Measurements from ENCODE around the gene COL7A1. TPM values are rescaled to one million over a fixed set of nuclear protein-coding genes. Genes with fewer than 3 reads are reported as not detected.

COL7A1 gene
- polyA plus RNA-seq, 1 of the 3 experiments (the other 2 are of a cell fraction): 10.8 TPM

- H3K4me3 ChIP-seq (ENCODE audit: low read depth in 2 of 2, low read length in 1 of 2): no peak overlapping the region
- H3K9me3 ChIP-seq: no peaks in the 10 kb centered on the region
- POLR2A ChIA-PET: no interaction called here
- H3K9me2 ChIP-seq: no peaks in the 10 kb centered on the region
- peaks cover 13 to 17% of the 10 kb centered on the region in 2 experiments; a peak in 2 of 4 replicates for H3K4me1 ChIP-seq (ENCODE audit: control insufficient read depth in 1 of 2, insufficient read depth in 2 of 2, low read depth in 1 of 2, low read length in 1 of 2)
- H3K36me3 ChIP-seq (replicated peaks in 1 of 2; ENCODE audit: control insufficient read depth in 1 of 2, insufficient read depth in 2 of 2, low read length in 1 of 2): no peaks in the 10 kb centered on the region
- no peak overlapping the region for H3K4me2 ChIP-seq
- 90% methylated on average over 10 of the region's 18 CpGs for WGBS (ENCODE audit: low lambda C conversion rate)
- no peak overlapping the region for H2AFZ ChIP-seq (ENCODE audit: low read depth)
- no peak for DNase-seq
- H3K27me3 ChIP-seq (ENCODE audit: insufficient read depth): no peaks in the 10 kb centered on the region
- TF ChIP-seq GABPA (IDR thresholded peaks at IDR 0.05; ENCODE audit: low read depth) (no peak), USF2 (IDR thresholded peaks at IDR 0.05; ENCODE audit: borderline replicate concordance, low read depth, low read length) (no peak), RXRA (IDR thresholded peaks at IDR 0.05; ENCODE audit: borderline replicate concordance, low read depth) (no peak), PBX3 (IDR thresholded peaks at IDR 0.05) (no peak), RCOR1 (IDR thresholded peaks at IDR 0.05; ENCODE audit: low read length) (no peak), CHD2 (IDR thresholded peaks at IDR 0.05; ENCODE audit: low read length, partially characterized antibody) (no peak), TEAD4 (IDR thresholded peaks at IDR 0.05; ENCODE audit: borderline replicate concordance, insufficient read depth) (no peak), FOSL2 (IDR thresholded peaks at IDR 0.05; ENCODE audit: borderline replicate concordance, low read depth) (no peak), ELF1 (IDR thresholded peaks at IDR 0.05) (no peak), MEF2A (IDR thresholded peaks at IDR 0.05; ENCODE audit: borderline replicate concordance, low read depth) (no peak), RAD21 (IDR thresholded peaks at IDR 0.05; ENCODE audit: low read length) (no peak)
- TF ChIP-seq, protein P1, sequence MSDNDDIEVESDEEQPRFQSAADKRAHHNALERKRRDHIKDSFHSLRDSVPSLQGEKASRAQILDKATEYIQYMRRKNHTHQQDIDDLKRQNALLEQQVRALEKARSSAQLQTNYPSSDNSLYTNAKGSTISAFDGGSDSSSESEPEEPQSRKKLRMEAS (IDR thresholded peaks at IDR 0.05; ENCODE audit: low read depth): no peak
- TF ChIP-seq, protein P2, sequence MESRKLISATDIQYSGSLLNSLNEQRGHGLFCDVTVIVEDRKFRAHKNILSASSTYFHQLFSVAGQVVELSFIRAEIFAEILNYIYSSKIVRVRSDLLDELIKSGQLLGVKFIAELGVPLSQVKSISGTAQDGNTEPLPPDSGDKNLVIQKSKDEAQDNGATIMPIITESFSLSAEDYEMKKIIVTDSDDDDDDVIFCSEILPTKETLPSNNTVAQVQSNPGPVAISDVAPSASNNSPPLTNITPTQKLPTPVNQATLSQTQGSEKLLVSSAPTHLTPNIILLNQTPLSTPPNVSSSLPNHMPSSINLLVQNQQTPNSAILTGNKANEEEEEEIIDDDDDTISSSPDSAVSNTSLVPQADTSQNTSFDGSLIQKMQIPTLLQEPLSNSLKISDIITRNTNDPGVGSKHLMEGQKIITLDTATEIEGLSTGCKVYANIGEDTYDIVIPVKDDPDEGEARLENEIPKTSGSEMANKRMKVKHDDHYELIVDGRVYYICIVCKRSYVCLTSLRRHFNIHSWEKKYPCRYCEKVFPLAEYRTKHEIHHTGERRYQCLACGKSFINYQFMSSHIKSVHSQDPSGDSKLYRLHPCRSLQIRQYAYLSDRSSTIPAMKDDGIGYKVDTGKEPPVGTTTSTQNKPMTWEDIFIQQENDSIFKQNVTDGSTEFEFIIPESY (IDR thresholded peaks at IDR 0.05; ENCODE audit: borderline replicate concordance, low read depth): no peak
- H3K27ac ChIP-seq (ENCODE audit: low read depth in 2 of 2, low read length in 1 of 2): no peak overlapping the region
- peaks cover 3% of the 10 kb centered on the region for H3F3A ChIP-seq (replicated peaks; ENCODE audit: insufficient read depth)
- no peaks in the 10 kb centered on the region for H3K79me2 ChIP-seq (ENCODE audit: insufficient read depth)
- CTCF ChIA-PET: no interaction called here
- H4K20me1 ChIP-seq (ENCODE audit: insufficient read depth): no peaks in the 10 kb centered on the region
- H3K9ac ChIP-seq: no peak overlapping the region
Measured at GRCh38 chr3:48569808-48570450, 25.2 kb downstream of the COL7A1 start.

DNA sequence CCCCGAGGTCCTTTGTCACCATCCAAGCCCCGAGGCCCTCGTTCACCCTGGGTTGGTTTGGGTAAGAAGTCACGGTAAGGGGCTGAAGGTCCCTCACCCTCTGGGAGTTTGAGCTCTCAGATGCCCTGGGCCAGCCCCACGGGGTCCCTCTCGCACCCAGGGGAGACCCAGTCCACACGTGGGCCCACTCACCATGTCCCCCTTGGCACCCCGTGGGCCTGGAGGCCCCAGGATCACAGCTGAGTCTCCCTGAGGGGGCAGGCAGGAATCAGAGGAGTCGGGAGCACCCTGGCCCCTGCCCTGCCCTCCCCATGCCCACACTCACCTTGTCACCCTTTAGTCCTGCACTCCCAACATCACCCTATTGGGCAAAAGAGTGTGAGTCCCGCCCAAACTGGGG lies 25.7 kb downstream of the COL7A1 start:
- H3K4me1 ChIP-seq (ENCODE audit: control insufficient read depth in 1 of 2, insufficient read depth in 2 of 2, low read depth in 1 of 2, low read length in 1 of 2): peaks cover 17 to 21% of the 10 kb centered on the region in 2 experiments; a peak in 3 of 4 replicates
- H3K36me3 ChIP-seq (replicated peaks in 1 of 2; ENCODE audit: control insufficient read depth in 1 of 2, insufficient read depth in 2 of 2, low read length in 1 of 2): no peaks in the 10 kb centered on the region
- no peak overlapping the region for H2AFZ ChIP-seq (ENCODE audit: low read depth)
- TF ChIP-seq CHD2 (IDR thresholded peaks at IDR 0.05; ENCODE audit: low read length, partially characterized antibody): no peak
- TF ChIP-seq, protein P2 (IDR thresholded peaks at IDR 0.05; ENCODE audit: borderline replicate concordance, low read depth): no peak
- no peak for TF ChIP-seq REST (IDR thresholded peaks at IDR 0.05; ENCODE audit: low read depth, low read length)
- TF ChIP-seq RXRA (IDR thresholded peaks at IDR 0.05; ENCODE audit: borderline replicate concordance, low read depth): no peak
- no peak for TF ChIP-seq EZH2phosphoT487 (IDR thresholded peaks at IDR 0.05; ENCODE audit: borderline replicate concordance, low read depth)
- TF ChIP-seq SIN3A (IDR thresholded peaks at IDR 0.05; ENCODE audit: borderline replicate concordance, low read depth, low read length): no peak

More for the DNA sequence above, 25.7 kb downstream of the COL7A1 start:
- no peaks in the 10 kb centered on the region for H3K79me2 ChIP-seq (ENCODE audit: insufficient read depth)
- no peaks in the 10 kb centered on the region for H3K9me2 ChIP-seq
- H4K20me1 ChIP-seq (ENCODE audit: insufficient read depth): no peaks in the 10 kb centered on the region
- H3K4me2 ChIP-seq: no peak overlapping the region
- ChIA-PET POLR2A (no interaction called here), CTCF (no interaction called here)
- no peaks in the 10 kb centered on the region for H3K27me3 ChIP-seq (ENCODE audit: insufficient read depth)
- no peak overlapping the region for H3K4me3 ChIP-seq (ENCODE audit: low read depth in 2 of 2, low read length in 1 of 2)
- no peak overlapping the region for H3K27ac ChIP-seq (ENCODE audit: low read depth in 2 of 2, low read length in 1 of 2)
- no peaks in the 10 kb centered on the region for H3K9me3 ChIP-seq
- H3K9ac ChIP-seq: no peak overlapping the region
- 89% methylated on average over 7 of the region's 10 CpGs for WGBS (ENCODE audit: low lambda C conversion rate)
- no peak for DNase-seq
- H3F3A ChIP-seq (replicated peaks; ENCODE audit: insufficient read depth): peaks cover 3% of the 10 kb centered on the region

All from SK-N-SH (cell line).